Neural cell (in vitro differentiated cells): ENCODE measurements around the gene RBM17. TPM values are rescaled to one million over a fixed set of nuclear protein-coding genes. Genes with fewer than 3 reads are reported as not detected.
A peak's percentile ranks its signal among the peaks of the same experiment; 100 is the strongest.

Experiments
- H2AFZ ChIP-seq: fragments of 200-600, 300-800 bp; sonication (generic), shearing (Covaris generic); 2 replicates; pipeline ENCODE4 v1.6.0; 2014; ENCODE audit warnings: low read depth, mild to moderate bottlenecking, antibody characterized with exemption, low read length, moderate library complexity
- H3F3A ChIP-seq: fragments of 200-600 bp; shearing (Covaris generic); 2 replicates; pipeline ENCODE4 v1.6.1; 2016; ENCODE audit warnings: mild to moderate bottlenecking, moderate library complexity, mixed read lengths, antibody characterized with exemption, low read length; ENCODE audit not compliant: insufficient read depth, poor library complexity, severe bottlenecking
- H3K27ac ChIP-seq: fragments of 200-600, 300-800 bp; sonication (generic), shearing (Covaris generic); 2 replicates; pipeline ENCODE4 v1.5.1; 2014; ENCODE audit warnings: mild to moderate bottlenecking, low read length, moderate library complexity
- H3K27me3 ChIP-seq: fragments of 300-800, 200-600 bp; sonication (generic), shearing (Covaris generic); 2 replicates; pipeline ENCODE4 v1.6.0; 2014; ENCODE audit warnings: mild to moderate bottlenecking, low read depth, low read length, moderate library complexity; ENCODE audit not compliant: insufficient read depth
- H3K36me3 ChIP-seq: fragments of 300-800, 200-600 bp; sonication (generic), shearing (Covaris generic); 2 replicates; pipeline ENCODE4 v1.5.1; 2014; ENCODE audit warnings: mild to moderate bottlenecking, antibody characterized with exemption, low read length, moderate library complexity; ENCODE audit not compliant: insufficient read depth
- H3K4me2 ChIP-seq: fragments of 300-800, 200-600 bp; sonication (generic), shearing (Covaris generic); 2 replicates; pipeline ENCODE4 v1.6.0; 2014; ENCODE audit warnings: mild to moderate bottlenecking, low read length
- H3K4me3 ChIP-seq: fragments of 300-800, 200-600 bp; sonication (generic), shearing (Covaris generic); 2 replicates; pipeline ENCODE4 v1.5.1; 2014; ENCODE audit warnings: mild to moderate bottlenecking, low read length, moderate library complexity
- H3K79me2 ChIP-seq: fragments of 200-600 bp; shearing (Covaris generic); replicated peaks from 2 replicates; pipeline ENCODE4 v1.6.0; 2014; ENCODE audit warnings: mild to moderate bottlenecking, low read length, moderate library complexity; ENCODE audit not compliant: insufficient read depth
- H3K9ac ChIP-seq: fragments of 300-800, 200-600 bp; sonication (generic), shearing (Covaris generic); 2 replicates; pipeline ENCODE4 v1.6.1; 2016; ENCODE audit warnings: mild to moderate bottlenecking, low read length, mixed read lengths
- H3K9me2 ChIP-seq: fragments of 200-600 bp; shearing (Covaris generic); 2 replicates; pipeline ENCODE4 v1.6.1; 2016; ENCODE audit warnings: mild to moderate bottlenecking, low read length, mixed read lengths; ENCODE audit not compliant: insufficient read depth
- H3K9me3 ChIP-seq: fragments of 200-600, 300-800 bp; sonication (generic), shearing (Covaris generic); 2 replicates; pipeline ENCODE4 v1.6.1; 2016; ENCODE audit warnings: mild to moderate bottlenecking, mixed run types, low read length, moderate library complexity, mixed read lengths
- H4K20me1 ChIP-seq: fragments of 200-600 bp; shearing (Covaris generic); 2 replicates; pipeline ENCODE4 v1.6.1; 2016; ENCODE audit warnings: mild to moderate bottlenecking, mixed run types; ENCODE audit not compliant: insufficient read depth
- CTCF ChIP-seq: fragments of 450-650 bp; IDR thresholded peaks from 2 replicates; pipeline ENCODE4 v1.5.1; 2014; ENCODE audit warnings: antibody characterized with exemption, mild to moderate bottlenecking, moderate library complexity; ENCODE audit not compliant: poor library complexity, severe bottlenecking
- EZH2 ChIP-seq: fragments of 200-600, 300-800 bp; shearing (Covaris generic), sonication (generic); IDR thresholded peaks from 2 replicates; pipeline ENCODE4 v1.6.1; 2014; ENCODE audit warnings: antibody characterized with exemption, low read length, borderline replicate concordance, mild to moderate bottlenecking; ENCODE audit not compliant: insufficient read depth, poor library complexity, severe bottlenecking
- MXI1 ChIP-seq: fragments of 450-650 bp; conservative IDR thresholded peaks from 2 replicates; pipeline ENCODE4 v1.6.1; 2014; ENCODE audit warnings: antibody characterized with exemption, mild to moderate bottlenecking; ENCODE audit not compliant: poor library complexity, severe bottlenecking
- RAD21 ChIP-seq: fragments of 450-650 bp; conservative IDR thresholded peaks from 2 replicates; pipeline ENCODE4 v1.6.1; 2014; ENCODE audit warnings: antibody characterized with exemption, mild to moderate bottlenecking, moderate library complexity
- REST ChIP-seq: IDR thresholded peaks from 2 replicates; pipeline ENCODE4 v1.6.1; 2012; ENCODE audit warnings: borderline replicate concordance
- TAF1 ChIP-seq: IDR thresholded peaks from 2 replicates; pipeline ENCODE4 v1.6.1; 2012; ENCODE audit warnings: low read depth
- polyA plus RNA-seq: library from polyadenylated mRNA; depleted of rRNA; stranded (reverse); fragments of >200 nt; gene quantifications from 2 replicates; pipeline ENCODE4 v1.2.3, GENCODE V29; 2014

Gene RBM17
- polyA plus RNA-seq, 1 donor from 2014 or later: 109 TPM

- H3K36me3 ChIP-seq: no peaks in the 10 kb centered on the region
- peaks cover 25% of the 10 kb centered on the region for H3K27me3 ChIP-seq
- no peaks in the 10 kb centered on the region for H3K9me2 ChIP-seq
- H3K4me2 ChIP-seq: no peak overlapping the region
- no peaks in the 10 kb centered on the region for H3K79me2 ChIP-seq
- no peak for TF ChIP-seq TAF1
- TF ChIP-seq CTCF: no peak
- no peak for TF ChIP-seq MXI1
- TF ChIP-seq REST: no peak
- TF ChIP-seq RAD21: no peak
- no peak for TF ChIP-seq EZH2
- H4K20me1 ChIP-seq: no peaks in the 10 kb centered on the region
- no peaks in the 10 kb centered on the region for H3F3A ChIP-seq
- no peak overlapping the region for H3K4me3 ChIP-seq
- no peak overlapping the region for H2AFZ ChIP-seq
- no peak overlapping the region for H3K9ac ChIP-seq
- no peak overlapping the region for H3K27ac ChIP-seq
- no peaks in the 10 kb centered on the region for H3K9me3 ChIP-seq
Measured at GRCh38 chr10:6148251-6148701, 59.4 kb downstream of the RBM17 start.

DNA sequence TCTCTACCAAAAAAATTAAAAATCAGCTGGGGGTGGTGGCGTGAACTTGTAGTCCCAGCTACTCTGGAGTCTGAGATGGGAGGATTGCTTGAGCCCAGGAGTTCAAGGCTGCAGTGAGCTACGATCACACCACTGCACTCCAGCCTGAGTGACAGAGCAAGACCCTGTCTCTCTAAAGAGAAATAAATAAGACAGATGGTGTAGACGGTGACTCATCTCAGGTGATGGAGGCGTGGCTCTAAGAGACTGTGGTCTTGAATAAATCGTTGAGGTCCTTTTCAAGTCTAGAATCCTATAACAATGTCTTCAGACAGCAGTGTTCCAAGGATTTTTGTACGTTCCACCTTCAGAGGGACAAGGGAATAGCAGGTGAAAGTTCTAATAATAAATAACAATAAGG is 60.1 kb downstream of the RBM17 start:
- H3K79me2 ChIP-seq: no peaks in the 10 kb centered on the region

DNA sequence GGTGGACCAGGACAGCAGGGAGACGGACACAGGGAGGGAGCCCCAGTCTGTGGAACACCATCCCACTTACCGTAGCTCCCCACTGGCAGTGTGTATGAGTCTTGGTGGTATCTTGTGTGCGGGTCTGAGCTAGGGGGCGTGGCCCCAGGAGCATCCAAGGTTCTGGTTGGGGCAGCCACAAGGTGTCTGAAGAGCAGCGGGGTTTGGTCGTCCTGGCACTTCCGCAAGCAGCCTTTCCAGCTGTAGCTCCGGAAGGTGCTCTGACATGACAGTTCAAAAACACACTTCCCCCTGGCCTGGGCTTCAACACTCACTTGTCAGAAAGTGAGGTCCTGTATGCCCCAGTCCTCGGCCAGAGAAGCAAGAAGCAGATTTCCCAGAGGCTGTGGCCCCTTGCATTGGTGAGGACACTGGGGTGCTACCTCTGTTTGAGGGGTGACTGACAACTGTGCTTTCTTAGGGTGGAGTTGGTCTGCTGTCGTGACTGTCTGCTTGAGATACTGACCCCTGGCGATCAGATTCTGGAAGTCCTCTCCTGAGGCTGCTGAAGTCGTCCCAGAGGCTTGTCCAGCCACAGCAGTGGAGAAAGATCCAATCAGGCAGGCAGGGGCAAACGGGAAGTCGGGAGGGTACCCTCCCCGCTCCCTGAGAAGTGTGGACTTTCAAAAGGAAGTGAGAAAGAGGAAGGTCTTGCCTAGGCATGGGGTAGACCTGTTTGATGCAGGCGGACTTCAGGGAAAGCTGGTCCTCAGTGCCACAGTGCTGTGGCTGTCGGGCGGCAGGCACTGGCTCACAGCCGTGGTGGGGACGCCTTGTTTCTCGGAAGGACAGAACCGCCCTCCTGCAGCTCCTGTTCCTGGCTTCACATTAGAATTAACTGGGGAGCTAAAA is 62.5 kb downstream of the RBM17 start:
- Histone ChIP-seq H3K4me3 (no peak overlapping the region), H3K4me2 (no peak overlapping the region), H2AFZ (no peak overlapping the region), H3K9ac (no peak overlapping the region), H3F3A (no peaks in the 10 kb centered on the region), H3K36me3 (no peaks in the 10 kb centered on the region), H3K79me2 (no peaks in the 10 kb centered on the region), H3K9me3 (no peaks in the 10 kb centered on the region), H3K27ac (no peak overlapping the region), H3K9me2 (no peaks in the 10 kb centered on the region), H3K27me3 (peaks cover under 1% of the 10 kb centered on the region), H4K20me1 (no peaks in the 10 kb centered on the region)
- TF ChIP-seq REST: no peak
- peak; percentile 33 for TF ChIP-seq CTCF

More for the DNA sequence above, 60.1 kb downstream of the RBM17 start:
- H3K9me3 ChIP-seq: no peaks in the 10 kb centered on the region
- H2AFZ ChIP-seq: no peak overlapping the region
- H3K4me2 ChIP-seq: no peak overlapping the region
- TF ChIP-seq EZH2: no peak
- no peak for TF ChIP-seq MXI1
- H3K27me3 ChIP-seq: peaks cover 23% of the 10 kb centered on the region
- H3K27ac ChIP-seq: no peak overlapping the region
- no peaks in the 10 kb centered on the region for H3K9me2 ChIP-seq
- no peaks in the 10 kb centered on the region for H3F3A ChIP-seq
- no peaks in the 10 kb centered on the region for H3K36me3 ChIP-seq
- H3K4me3 ChIP-seq: no peak overlapping the region
- no peak overlapping the region for H3K9ac ChIP-seq
- H4K20me1 ChIP-seq: no peaks in the 10 kb centered on the region
